Epithelial cell of prostate (primary cell): ENCODE measurements around the gene PLEK.
A peak's percentile ranks its signal among the peaks of the same experiment; 100 is the strongest.
"Not testable (repeated sequence)": the region's sequence is repeated elsewhere in the genome, so short reads cannot be mapped to it uniquely, and the experiment has no call there.

Experiments
- DNase-seq: peaks from one replicate; pipeline ENCODE4 v3.0.0-alpha.2; 2011; ENCODE audit warnings: low read depth, low spot score
- H3K27ac ChIP-seq: fragments of 450-650 bp; 2 replicates; pipeline ENCODE4 v1.5.1; 2017; ENCODE audit warnings: mild to moderate bottlenecking

Gene PLEK

DNA sequence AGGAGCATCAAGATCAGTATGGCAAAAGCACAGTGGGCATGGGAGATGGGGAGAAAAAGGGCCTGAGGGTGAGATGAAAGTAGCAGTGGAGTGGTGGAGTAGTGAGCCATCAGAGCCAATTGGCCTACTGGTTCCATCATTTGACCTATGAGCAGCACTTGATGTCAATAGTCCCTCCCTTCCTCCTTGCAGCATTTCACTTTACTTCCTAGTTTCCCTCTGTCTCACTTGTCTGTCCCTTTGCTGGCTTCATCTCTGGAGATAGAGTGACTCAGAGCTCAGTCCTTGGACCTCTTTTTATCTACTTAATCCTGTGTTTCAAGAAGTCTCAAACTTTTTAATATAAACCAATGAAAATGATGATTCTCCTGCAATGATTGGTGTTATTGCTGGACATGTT lies 69.9 kb downstream of the PLEK start:
- no peak overlapping the region for H3K27ac ChIP-seq
- DNase-seq, result no peak

DNA sequence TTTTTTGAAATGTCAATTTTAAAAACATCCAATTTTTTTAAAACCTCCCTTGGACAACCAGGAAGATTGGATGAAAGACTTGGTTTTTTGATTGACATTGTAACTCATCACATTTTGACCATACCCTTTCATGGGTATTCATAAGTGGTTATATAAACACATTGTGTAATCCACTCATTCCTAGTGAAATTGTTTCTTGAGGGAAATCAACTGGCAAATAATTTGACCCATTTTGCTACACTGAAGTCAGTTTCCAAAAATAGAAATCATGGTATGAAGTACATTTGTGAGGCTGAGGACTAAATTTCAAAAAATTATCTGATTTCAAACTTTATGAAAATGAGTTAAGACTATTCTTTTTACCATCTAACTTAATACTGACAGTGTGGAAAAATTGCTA lies 70.5 kb downstream of the PLEK start:
- H3K27ac ChIP-seq, result no peak overlapping the region
- DNase-seq, result no peak

DNA sequence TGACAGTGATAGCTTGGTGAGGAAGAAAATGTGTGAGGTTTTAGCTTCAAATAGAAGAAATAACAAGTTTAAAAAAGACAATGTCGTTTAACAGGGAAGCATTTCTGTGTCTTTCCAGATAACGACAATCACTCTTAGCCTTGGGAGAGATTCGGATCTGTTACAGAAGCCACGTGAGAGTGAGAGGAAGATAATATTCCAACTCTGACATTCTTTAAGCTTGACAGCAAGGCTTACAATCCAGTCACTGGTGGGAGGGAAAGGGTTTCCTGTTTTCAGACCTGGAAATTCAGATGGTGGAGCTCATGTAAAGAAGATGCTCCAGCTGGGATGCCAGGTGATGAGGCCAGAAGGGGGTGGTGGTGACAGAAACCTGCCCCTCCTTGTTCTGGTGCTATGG lies 71.2 kb downstream of the PLEK start:
- no peak overlapping the region for H3K27ac ChIP-seq
- DNase-seq, result no peak

DNA sequence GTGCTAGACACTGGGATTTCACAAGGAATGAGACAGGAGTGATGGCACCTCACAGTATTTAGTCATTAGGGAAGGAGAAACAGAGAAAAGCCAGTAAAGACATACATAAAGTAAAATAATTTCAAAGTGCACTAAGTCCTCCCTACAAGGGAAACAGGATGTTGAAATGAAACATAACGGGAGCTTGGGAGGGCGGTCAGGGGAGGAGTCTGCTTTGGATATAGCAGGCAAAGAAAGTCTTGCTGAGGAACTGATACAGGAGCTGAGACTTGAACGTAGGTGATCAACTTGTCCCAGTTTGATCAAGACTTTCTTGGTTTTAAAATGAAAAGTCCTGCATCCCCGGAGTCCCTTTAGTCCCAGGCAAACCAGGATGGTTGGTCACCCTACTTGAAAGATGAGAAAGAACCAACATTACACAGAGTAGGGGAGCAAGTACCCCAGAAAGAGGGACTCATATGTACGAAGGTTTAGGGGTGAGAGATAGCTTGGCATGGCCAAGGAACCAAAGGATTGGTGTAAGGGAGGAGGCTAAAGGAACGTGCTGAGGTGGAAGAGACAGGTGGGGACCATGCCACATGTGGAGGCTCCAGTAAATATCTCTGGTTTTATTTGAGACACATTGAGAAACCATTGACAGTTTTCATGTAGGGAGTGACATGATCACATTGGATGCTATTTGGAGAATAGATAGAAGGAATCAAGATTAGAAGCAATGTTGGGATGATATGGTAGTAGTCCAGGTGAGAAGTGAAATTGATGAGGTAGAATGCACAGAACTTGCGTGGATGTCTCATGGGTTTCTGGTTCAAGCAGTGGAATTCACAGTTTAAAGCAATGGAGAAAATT lies 73.6 kb downstream of the PLEK start:
- H3K27ac ChIP-seq, result no peak overlapping the region
- no peak for DNase-seq

GRCh38 chr2:68441179-68441993 lies 76.3 kb downstream of the PLEK start:
- DNase-seq, result peak; percentile 24
- no peak overlapping the region for H3K27ac ChIP-seq

DNA sequence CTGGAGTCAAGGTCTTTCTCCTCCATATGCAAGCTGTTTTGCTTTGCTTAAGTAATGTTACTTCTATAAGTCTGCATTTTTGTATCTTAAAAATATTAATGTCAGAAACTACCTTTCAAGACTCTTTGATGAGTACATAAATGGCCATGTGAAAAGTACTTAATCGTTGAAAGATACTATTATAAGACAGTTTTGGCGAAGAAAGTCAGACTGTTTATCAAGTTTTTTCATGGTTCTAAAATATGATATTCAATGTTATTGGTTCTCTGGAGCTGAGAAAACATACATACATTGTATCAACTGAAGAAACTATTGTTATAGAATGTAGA lies 76.9 kb downstream of the PLEK start:
- no peak for DNase-seq
- no peak overlapping the region for H3K27ac ChIP-seq

GRCh38 chr2:68446425-68446824 lies 81.3 kb downstream of the PLEK start:
- H3K27ac ChIP-seq, DNase-seq: not testable (repeated sequence)
